GM21737 (cell line): ENCODE data around the gene ZBTB16.

Experiments
- ATAC-seq: cut with Tn5 transposase; IDR thresholded peaks from one replicate; pipeline ENCODE4 v1.9.1; 2021; ENCODE audit warnings: mild to moderate bottlenecking, moderate library complexity; ENCODE audit not compliant: unreplicated experiment

Gene ZBTB16

GRCh38 chr11:114106047-114106446, 46.5 kb downstream of the ZBTB16 start:
- ATAC-seq: no peak

GRCh38 chr11:114106986-114107385, 47.5 kb downstream of the ZBTB16 start:
- no peak for ATAC-seq

GRCh38 chr11:114108501-114109205, 49.1 kb downstream of the ZBTB16 start:
- ATAC-seq: no peak

GRCh38 chr11:114109206-114110090, 49.9 kb downstream of the ZBTB16 start:
- no peak for ATAC-seq

GRCh38 chr11:114110123-114110522, 50.6 kb downstream of the ZBTB16 start:
- ATAC-seq: no peak

- no peak for ATAC-seq
Measured at GRCh38 chr11:114110952-114111947, 51.7 kb downstream of the ZBTB16 start.

GRCh38 chr11:114115451-114115928, 56.0 kb downstream of the ZBTB16 start:
- ATAC-seq: no peak

GRCh38 chr11:114116357-114116756, 56.8 kb downstream of the ZBTB16 start:
- no peak for ATAC-seq

GRCh38 chr11:114116800-114117199, 57.3 kb downstream of the ZBTB16 start:
- no peak for ATAC-seq

GRCh38 chr11:114120606-114121005, 61.1 kb downstream of the ZBTB16 start:
- ATAC-seq: no peak

GRCh38 chr11:114121138-114121537, 61.6 kb downstream of the ZBTB16 start:
- ATAC-seq: no peak

GRCh38 chr11:114121804-114122504, 62.4 kb downstream of the ZBTB16 start:
- ATAC-seq: no peak

GRCh38 chr11:114122686-114123085, 63.2 kb downstream of the ZBTB16 start:
- ATAC-seq: no peak

- no peak for ATAC-seq
Measured at GRCh38 chr11:114123692-114124330, 64.3 kb downstream of the ZBTB16 start.

GRCh38 chr11:114124601-114125144, 65.2 kb downstream of the ZBTB16 start:
- ATAC-seq: no peak

GRCh38 chr11:114125531-114125930, 66.0 kb downstream of the ZBTB16 start:
- ATAC-seq: no peak

- ATAC-seq: no peak
Measured at GRCh38 chr11:114125959-114126358, 66.4 kb downstream of the ZBTB16 start.

GRCh38 chr11:114128399-114128798, 68.9 kb downstream of the ZBTB16 start:
- ATAC-seq: no peak

GRCh38 chr11:114129142-114129541, 69.6 kb downstream of the ZBTB16 start:
- no peak for ATAC-seq
